NCI-H2171 (cell line): ENCODE measurements around the gene ALAS1.
A peak's percentile ranks its signal among the peaks of the same experiment; 100 is the strongest.

Experiments used
- DNase-seq: peaks from one replicate; lab custom pipeline; 2025; lab: John Stamatoyannopoulos, UW

The ALAS1 gene

DNA sequence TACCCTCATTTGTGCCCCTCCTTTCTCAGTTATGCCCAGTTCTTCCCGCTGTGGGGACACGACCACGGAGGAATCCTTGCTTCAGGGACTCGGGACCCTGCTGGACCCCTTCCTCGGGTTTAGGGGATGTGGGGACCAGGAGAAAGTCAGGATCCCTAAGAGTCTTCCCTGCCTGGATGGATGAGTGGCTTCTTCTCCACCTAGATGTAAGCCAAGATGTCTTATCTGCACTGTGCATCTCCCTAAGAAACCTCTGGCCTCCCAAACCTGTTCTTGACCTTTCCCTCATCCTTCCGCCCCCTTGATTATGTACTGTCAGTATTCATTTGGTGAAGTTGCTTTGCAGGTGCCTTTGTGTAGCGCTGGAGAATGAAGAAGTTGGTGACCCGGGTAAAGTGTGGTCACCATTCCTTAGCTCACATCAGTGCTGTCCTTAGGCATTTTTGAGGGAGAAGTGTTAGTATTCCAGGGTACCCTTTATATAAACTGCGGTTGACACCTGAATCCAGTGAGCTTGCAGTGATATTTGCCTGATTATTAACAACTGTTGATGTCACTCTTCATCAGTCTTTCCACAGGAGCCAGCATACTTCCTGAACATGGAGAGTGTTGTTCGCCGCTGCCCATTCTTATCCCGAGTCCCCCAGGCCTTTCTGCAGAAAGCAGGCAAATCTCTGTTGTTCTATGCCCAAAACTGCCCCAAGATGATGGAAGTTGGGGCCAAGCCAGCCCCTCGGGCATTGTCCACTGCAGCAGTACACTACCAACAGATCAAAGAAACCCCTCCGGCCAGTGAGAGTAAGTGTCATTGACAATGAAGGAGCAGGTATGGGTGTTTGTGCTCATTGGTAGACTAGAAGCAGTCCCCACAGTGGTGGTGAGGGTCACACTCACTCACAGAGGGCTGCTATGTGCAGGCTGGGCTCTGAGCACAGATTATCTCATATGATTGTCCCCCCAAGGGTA, 966 bp downstream of the ALAS1 start:
- DNase-seq = no peak

DNA sequence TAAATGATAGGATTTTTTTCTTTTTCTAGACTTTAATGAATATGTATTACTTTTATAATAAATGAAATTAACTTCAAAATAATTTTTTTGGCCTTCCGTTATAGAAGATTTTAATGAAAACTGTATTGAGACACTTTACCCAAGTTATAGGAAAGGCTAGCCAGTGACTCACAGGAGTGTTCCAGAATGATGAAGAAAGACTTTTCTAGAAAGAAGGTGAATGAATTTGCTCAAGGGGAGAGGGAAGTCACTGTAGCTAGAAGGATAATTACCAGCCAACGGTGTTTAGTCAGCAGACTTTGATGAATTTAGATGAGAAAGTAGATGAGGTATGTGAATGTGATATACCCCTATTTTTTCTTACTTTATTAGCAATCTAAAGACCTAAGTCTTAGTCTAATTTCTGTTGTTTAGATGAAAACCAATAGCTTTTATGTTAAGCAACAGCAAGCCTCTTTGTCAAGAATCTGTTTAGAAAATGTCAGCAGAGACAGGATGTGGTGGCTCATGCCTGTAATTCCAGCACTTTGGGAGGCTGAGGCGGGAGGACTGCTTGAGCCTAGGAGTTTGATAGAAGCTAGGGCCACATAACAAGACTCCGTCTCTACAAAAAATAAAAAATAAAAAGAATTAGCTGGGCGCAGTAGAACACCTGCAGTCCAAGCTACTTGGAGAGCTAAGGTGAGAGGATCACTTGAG, 3.2 kb downstream of the ALAS1 start:
- DNase-seq = no peak

DNA sequence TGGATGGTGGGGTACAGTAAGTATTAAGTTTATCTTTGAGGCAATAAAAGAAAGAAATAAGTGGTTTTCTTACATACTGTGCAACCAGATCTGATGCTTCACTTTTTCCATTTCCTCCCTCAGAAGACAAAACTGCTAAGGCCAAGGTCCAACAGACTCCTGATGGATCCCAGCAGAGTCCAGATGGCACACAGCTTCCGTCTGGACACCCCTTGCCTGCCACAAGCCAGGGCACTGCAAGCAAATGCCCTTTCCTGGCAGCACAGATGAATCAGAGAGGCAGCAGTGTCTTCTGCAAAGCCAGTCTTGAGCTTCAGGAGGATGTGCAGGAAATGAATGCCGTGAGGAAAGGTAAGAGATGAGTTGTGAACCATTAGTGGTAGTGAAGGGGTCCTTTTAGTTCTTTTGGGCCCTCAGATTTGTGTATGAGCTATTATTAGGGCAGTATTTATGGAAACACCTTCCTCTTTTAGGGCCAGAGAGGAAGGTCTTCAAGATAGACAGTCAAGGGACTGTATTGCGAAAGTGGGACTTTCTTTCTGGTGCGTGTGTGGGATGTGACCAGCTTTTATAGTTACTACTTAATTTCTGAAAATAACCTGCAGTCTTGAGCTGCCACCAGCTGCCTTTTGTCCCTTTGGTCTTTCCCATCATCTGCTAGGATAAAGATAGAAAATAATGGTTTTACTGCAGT, 4.6 kb downstream of the ALAS1 start:
- no peak for DNase-seq

DNA sequence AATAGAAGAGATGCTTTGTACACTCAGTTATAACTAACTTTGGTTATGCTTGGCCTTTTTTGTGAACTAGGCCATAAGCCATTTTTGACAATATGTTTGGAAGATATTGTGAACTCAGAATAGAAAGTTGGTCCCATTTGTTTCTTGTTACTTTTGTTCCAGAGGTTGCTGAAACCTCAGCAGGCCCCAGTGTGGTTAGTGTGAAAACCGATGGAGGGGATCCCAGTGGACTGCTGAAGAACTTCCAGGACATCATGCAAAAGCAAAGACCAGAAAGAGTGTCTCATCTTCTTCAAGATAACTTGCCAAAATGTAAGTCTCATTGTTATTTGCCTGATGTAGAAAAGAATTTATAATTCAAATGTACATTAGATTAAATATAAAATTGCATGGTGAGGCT, 5.7 kb downstream of the ALAS1 start:
- no peak for DNase-seq

DNA sequence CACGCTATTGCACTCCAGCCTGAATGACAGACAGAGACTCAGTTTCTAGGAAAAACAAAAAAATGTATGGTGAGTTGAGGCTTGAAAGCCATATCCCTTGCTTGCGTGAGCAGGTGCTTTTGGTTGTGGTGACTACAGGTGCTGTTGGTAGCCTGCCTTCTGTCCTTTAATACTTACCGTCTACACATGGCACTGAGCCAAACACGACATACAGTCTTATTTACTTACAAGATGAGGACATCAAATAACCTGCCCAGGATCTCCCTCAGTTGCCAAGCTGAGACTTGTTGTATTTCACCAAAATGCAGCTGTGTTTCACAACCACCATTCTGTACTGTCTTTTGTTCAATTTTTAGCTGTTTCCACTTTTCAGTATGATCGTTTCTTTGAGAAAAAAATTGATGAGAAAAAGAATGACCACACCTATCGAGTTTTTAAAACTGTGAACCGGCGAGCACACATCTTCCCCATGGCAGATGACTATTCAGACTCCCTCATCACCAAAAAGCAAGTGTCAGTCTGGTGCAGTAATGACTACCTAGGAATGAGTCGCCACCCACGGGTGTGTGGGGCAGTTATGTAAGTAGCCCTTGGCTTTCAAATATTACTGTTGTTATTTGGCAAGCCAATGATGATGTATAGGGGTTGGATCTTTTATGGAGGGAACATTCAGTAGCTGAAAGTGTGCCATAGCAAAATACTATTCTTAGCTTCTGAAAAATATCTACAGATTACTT, 6.5 kb downstream of the ALAS1 start:
- peak; percentile 46 for DNase-seq

DNA sequence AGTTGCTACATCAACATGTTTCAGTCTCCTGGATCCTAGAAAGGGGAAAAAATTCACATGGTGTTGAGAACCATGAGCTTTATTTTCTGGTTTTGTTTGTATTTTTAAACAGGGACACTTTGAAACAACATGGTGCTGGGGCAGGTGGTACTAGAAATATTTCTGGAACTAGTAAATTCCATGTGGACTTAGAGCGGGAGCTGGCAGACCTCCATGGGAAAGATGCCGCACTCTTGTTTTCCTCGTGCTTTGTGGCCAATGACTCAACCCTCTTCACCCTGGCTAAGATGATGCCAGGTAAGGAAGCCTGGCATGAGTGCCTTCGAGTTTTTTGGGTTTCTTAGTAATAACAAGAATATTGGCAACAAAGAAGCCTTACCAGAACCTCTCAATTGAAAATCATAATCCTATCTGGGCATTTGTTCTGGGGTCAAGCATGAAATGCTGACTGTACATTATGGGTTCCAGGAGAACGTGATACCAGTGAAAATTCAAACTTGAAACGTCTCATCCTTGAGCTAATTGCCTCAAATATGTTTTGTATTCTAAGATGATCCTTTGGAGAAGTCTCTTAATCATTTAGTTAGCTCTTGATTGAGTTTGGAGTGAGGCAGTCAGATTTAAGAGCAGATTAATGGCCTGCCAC, 7.9 kb downstream of the ALAS1 start:
- DNase-seq = no peak

DNA sequence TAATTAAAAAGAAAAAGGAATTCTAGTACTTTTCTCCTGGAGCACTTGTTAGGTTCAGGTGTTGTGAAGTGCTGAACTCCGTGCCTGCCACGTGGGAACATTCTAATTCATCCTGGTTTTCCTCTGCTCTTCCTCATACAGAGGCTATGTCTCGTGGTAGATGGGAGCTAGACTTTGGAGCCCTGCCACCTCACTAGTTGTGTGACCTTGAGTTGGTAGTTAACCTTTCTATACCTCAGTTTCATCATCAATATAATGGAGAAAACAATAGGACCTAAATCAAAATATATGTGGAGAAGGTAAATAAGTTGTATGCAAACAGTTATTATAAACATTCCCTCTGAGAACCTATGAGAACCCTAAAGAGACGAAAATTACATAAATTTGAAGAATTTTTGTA, 10.6 kb downstream of the ALAS1 start:
- no peak for DNase-seq

DNA sequence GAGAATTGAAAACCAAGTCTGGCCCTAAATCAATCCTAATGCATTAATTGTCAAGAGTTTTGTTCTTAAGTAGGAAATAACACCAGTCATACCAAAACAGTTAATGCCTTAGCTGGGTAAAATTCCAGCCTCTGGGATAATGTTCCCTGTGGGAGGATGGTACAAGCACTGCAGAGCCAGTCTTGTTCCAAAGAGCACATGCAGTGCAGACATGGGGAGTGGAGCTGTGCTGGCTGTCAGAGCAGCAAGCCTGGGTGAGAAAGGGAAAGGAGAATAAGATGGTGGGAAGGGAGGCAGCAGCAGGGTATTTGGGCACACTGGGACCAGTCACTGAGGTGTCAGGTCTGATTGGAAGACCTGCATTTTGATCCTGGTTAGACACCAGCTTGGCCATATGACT, 12.1 kb downstream of the ALAS1 start:
- DNase-seq = no peak

DNA sequence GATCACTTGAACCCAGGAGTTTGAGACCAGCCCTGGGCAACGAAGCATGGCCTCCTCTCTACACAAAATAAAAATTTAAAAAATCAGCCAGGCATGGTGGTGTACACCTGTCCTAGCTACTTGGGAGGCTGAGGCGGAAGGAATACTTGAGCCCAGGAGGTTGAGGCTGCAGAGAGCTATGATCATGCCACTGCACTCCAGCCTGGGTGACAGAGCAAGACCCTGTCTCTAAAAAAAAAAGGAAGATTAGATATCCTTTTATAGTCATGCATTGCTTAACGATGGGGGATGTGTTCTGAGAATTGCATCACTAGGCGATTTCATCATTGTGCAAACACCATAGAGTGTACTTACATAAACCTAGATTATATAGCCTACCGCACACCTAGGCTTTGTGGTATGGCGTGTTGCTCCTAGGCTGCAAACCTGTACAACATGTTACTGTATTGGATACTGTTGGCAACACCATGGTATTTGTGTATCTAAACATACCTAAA, 12.6 kb downstream of the ALAS1 start:
- DNase-seq = no peak

DNA sequence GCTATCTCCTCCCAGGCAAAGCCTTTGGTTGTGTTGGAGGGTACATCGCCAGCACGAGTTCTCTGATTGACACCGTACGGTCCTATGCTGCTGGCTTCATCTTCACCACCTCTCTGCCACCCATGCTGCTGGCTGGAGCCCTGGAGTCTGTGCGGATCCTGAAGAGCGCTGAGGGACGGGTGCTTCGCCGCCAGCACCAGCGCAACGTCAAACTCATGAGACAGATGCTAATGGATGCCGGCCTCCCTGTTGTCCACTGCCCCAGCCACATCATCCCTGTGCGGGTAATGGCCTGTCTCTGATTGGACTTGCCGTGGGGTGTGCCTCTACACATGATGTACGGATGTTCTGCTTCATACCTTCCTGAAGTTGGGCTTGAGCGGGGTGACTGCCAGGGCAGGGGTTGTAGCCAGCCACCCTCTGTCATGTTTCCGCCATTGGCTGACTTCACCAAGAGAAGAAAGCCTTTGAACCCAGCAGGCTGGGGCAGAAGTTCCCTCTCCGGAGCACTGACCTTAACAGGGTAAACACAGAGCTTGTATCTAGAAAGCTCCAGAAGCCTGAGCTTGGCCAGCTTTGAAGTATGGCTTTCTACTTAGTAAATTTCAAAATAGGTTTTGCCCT, 13.4 kb downstream of the ALAS1 start:
- no peak for DNase-seq

DNA sequence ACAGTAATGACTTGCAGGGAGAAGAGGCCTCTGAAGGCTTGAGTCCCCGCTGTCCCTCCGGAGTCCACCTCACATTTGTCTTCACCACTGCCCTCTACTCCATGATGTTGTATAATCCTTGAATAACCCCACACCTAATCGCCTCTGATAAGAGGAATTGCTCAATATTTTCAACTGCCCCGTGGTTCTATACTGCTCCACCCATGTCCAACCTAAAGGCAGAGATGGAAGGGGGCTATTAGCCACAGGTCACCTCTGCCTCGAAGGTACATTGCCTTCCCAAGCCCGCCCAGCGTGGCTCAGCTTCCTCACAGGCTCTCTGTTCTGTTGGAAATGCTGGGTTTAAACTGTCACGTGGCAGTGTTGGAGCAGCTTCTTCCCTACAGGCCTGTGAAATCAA, 15.0 kb downstream of the ALAS1 start:
- no peak for DNase-seq

DNA sequence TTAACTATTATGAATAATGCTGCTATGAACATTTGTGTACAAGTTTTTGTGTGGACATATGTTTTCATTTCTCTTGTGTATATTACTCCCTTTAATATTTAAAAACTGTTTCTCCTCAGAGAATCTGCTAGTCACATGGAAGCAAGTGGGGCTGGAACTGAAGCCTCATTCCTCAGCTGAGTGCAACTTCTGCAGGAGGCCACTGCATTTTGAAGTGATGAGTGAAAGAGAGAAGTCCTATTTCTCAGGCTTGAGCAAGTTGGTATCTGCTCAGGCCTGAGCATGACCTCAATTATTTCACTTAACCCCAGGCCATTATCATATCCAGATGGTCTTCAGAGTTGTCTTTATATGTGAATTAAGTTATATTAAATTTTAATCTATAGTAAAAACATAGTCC, 15.9 kb downstream of the ALAS1 start:
- no peak for DNase-seq

DNA sequence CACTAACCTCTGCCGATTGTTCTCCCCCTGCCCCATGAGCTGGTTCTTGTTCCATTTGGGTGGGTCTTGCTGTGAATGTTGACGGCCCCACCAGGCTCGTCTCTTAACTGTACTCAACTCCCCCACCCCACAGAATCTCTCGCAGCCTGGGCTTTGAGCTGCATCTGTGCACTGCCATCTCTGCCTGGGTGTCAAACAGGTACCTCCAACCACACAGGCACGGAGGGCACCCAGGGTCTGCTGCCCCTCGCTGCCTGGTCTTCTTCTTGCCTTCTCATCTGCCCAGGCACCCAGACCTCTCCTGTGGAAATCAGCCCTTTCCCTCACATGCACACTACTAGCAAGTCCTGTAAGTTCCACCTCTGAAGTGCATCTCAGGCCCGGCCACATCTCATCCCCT, 17.4 kb downstream of the ALAS1 start:
- no peak for DNase-seq

DNA sequence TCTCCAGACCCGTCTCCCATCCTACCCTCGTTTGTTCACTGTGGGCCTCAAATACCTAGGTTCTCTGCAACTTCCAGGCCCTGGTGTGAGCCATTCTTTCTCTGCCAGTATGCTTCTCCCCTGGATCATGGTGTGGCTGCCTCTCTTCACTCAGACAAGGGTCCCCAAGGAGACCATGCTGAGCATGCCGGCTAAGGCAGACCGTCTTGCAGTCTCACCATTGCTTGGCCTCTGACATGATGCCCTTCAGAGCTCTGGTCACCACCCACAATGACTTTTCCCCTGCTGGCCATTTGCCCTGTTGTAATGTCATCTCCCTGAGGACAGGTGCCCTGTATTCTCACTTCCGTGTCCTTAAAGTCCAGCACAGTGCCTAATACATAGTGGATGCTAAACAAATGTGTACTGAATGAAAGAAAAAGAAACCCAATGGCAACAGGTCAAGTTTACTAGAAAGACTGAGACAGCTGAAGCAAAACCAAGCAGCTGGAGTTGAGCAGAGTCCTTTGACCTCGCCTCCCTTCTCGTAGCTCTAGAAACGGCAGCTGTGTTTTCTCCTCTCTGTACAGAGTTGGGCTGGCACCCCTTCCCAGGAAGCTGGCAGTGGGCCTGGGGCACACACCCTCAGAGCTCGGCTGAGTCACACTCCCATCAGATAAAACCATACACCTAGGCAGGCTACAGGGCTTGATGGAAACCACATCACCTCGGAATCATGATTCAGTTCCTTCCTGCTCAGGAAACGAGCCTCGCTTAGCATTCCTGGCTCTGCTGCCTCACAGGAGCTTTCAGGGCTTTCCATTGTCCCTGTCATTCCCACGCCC, 18.8 kb downstream of the ALAS1 start:
- DNase-seq = no peak

DNA sequence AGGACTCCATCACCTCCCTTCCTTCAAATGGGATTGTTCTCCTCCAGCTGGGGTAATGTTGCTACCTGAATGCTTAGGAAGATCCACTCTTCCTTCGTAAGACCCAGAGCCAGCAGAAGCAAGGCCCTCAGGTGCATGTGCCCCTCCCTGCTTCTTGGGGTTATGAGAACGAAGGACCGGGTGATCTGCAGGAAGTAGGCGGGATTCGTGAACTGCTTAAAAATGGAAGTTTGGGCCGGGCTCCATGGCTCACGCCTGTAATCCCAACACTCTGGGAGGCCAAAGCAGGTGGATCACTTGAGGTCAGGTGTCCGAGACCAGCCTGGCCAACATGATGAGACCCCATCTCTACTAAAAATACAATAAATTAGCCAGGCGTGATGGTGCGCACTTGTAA, 19.4 kb downstream of the ALAS1 start:
- DNase-seq = no peak

DNA sequence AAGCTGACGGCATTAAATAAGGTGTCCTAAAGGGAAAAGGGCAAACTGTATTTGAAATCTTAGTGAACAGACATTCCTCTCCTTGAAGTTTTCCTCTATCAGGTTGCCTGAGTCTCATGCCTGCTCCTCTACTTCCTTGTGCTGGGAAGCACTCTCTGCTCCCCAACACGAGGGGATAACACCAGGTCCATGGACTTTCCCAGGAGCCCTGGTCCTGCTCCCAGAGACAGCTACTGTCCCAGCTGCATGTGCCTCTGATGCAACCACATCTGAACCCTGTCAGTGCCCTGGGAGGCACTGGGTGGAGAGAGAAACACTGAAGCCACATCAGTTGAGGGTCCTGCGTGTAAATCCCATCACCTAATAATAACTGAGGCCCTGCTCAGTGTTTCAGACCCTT, 20.1 kb downstream of the ALAS1 start:
- DNase-seq = no peak

DNA sequence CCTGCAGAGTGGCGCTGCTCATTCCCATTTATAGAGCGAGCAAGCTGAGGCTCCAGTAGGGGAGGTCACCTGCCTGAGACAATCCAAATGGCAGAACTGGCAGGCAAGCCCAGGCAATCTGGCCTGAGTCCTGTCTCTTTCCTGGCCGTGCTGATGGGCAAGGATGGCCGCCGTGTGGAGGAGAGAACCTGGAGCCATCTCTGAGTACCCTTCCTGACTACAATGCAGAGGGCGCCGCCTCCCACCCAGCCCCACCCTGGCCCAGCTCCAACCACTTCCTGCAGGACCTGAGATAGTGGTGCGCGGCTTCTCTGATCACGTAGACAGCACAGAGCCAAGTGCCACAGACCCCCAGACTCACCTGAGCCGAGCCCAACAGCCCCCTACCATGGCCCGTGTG, 20.5 kb downstream of the ALAS1 start:
- DNase-seq = no peak

DNA sequence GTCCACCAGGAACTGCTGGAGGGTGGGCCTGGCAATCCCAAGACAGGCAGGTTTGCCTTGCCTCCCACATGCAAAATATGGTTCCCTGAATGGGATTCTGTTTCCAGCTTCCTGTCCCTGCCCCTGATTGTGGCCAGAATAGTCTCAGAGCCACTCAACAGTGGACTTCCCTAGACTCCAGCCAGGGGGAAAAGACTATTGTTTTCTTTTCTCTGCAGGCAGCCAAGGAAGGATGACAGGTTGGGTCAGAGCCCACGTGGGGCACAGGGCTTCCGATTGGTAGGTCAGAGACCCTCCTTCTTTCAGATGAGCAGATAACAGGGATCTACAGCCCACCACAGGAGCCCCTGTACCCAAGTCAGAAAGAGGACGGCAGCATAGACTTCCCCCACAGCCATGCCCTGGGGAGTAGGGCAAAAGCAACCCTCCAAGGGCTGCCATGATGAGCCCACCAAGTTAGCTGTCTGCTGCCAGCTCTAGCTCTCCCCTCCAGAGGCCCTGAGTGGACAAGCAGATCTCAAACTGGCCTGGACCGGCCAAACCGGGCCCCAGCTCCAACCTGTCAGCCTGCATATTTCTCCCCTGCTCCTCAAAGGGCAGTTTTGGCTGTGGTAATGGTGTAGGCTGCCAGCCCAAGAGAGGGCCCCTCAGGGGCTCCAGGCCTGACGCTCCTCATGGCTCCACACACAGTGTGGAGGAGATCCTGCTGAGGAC, 21.1 kb downstream of the ALAS1 start:
- no peak for DNase-seq

DNA sequence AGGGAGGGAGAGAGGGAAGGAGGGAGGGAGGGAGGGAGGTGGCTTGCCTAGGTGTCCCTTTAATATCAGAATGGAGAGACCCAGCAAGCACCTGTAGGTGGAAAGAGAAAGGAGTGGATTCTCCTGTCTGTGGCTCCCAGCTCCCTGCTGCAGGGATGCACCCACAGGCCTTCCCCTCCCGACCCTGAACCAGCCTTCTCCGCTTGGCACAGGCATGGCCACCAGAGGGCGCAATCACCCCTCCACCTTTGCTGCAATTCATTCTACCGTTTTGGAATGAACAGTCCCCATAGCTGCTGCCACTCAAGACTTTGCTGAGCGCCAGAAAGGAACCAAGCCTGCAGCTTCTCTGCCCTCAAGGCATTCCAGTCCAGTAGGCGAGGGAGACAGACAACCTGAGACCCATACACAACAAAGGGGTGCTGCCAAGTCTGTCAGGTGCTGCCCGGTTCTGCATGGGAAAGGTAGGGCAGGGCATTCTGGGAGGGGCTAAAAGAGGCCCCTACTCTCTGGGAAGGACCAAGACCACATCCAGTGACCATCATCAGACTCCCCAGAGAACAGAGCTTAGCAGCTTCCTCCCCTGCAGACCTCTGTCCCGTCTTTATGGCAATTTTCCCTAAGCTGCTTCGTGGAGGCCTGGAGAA, 22.5 kb downstream of the ALAS1 start:
- peak; percentile 24 for DNase-seq
